SK-N-SH (cell line): ENCODE results near the gene NT5DC2. TPM values are rescaled to one million over a fixed set of nuclear protein-coding genes. Genes with fewer than 3 reads are reported as not detected.

Experiments
- CTCF ChIA-PET: fragments of 300-600, 350-600 bp; formaldehyde crosslinking; extraction: SDS; loops from one replicate; lab custom pipeline; 2021; lab: Yijun Ruan, JAX
- POLR2A ChIA-PET: fragments of 350-600 bp; sonication (Branson Sonifier 250); formaldehyde crosslinking; extraction: SDS; loops from one replicate; lab custom pipeline; 2020; ENCODE audit warnings: antibody characterized with exemption, inconsistent platforms; lab: Yijun Ruan, JAX
- DNase-seq: peaks from one replicate; pipeline ENCODE4 v3.0.0; 2012
- H2AFZ ChIP-seq: fragments of 200-600 bp; sonication (generic); 2 replicates; pipeline ENCODE4 v1.8.1; 2016; ENCODE audit warnings: antibody characterized with exemption, mild to moderate bottlenecking, low read depth
- H3F3A ChIP-seq: fragments of 200-600 bp; sonication (generic); replicated peaks from 2 replicates; pipeline ENCODE3; 2016; ENCODE audit warnings: antibody characterized with exemption, mild to moderate bottlenecking; ENCODE audit not compliant: insufficient read depth
- H3K27ac ChIP-seq, 2 experiments: fragments of 200-500 bp in 1 of 2; fragments of 200-600 bp in 1 of 2; sonication (Bioruptor generic) in 1 of 2; sonication (generic), shearing (Covaris generic) in 1 of 2; 2 replicates each; pipeline versions ENCODE4 v1.5.1 to v1.6.1; 2014 to 2016; ENCODE audit warnings: low read depth in 2 of 2, inconsistent platforms in 1 of 2, low read length in 1 of 2, mild to moderate bottlenecking in 1 of 2, mixed read lengths in 1 of 2
- H3K27me3 ChIP-seq: fragments of 200-600 bp; sonication (generic), shearing (Covaris generic); 2 replicates; pipeline ENCODE4 v1.6.1; 2016; ENCODE audit warnings: mixed run types; ENCODE audit not compliant: insufficient read depth
- H3K36me3 ChIP-seq, 2 experiments: fragments of 200-500 bp in 1 of 2; fragments of 200-600 bp in 1 of 2; sonication (Bioruptor generic) in 1 of 2; sonication (generic) in 1 of 2; replicated peaks in 1 of 2; 2 replicates each; pipeline versions ENCODE3 to v1.5.1; 2014 to 2016; ENCODE audit warnings: low read length in 1 of 2, mild to moderate bottlenecking in 1 of 2; ENCODE audit not compliant: insufficient read depth in 2 of 2, control insufficient read depth in 1 of 2
- H3K4me1 ChIP-seq, 2 experiments: fragments of 200-500 bp in 1 of 2; fragments of 200-600 bp in 1 of 2; sonication (Bioruptor generic) in 1 of 2; sonication (generic), shearing (Covaris generic) in 1 of 2; 2 replicates each; pipeline versions ENCODE4 v1.5.1 to v1.6.1; 2014 to 2016; ENCODE audit warnings: low read depth in 1 of 2, low read length in 1 of 2, mixed run types in 1 of 2; ENCODE audit not compliant: insufficient read depth in 2 of 2, control insufficient read depth in 1 of 2
- H3K4me2 ChIP-seq: fragments of 200-600 bp; sonication (generic), shearing (Covaris generic); 2 replicates; pipeline ENCODE4 v1.6.1; 2017; ENCODE audit warnings: mixed run types
- H3K4me3 ChIP-seq, 2 experiments: fragments of 200-500 bp in 1 of 2; fragments of 200-600 bp in 1 of 2; sonication (Bioruptor generic) in 1 of 2; sonication (generic), shearing (Covaris generic) in 1 of 2; 2 replicates each; pipeline versions ENCODE4 v1.5.1 to v1.8.1; 2014 to 2016; ENCODE audit warnings: low read depth in 2 of 2, inconsistent platforms in 1 of 2, low read length in 1 of 2, mild to moderate bottlenecking in 1 of 2, mixed read lengths in 1 of 2, moderate library complexity in 1 of 2
- H3K79me2 ChIP-seq: fragments of 200-600 bp; sonication (generic); 2 replicates; pipeline ENCODE4 v1.8.1; 2017; ENCODE audit warnings: mild to moderate bottlenecking; ENCODE audit not compliant: insufficient read depth
- H3K9ac ChIP-seq: fragments of 200-600 bp; sonication (generic); 2 replicates; pipeline ENCODE4 v1.6.1; 2017; ENCODE audit warnings: mixed run types
- H3K9me2 ChIP-seq: fragments of 200-600 bp; sonication (generic); 2 replicates; pipeline ENCODE4 v1.6.1; 2017; ENCODE audit warnings: mixed run types
- H3K9me3 ChIP-seq: fragments of 200-600 bp; sonication (generic); 2 replicates; pipeline ENCODE4 v1.6.1; 2017; ENCODE audit warnings: mixed run types, mild to moderate bottlenecking, moderate library complexity
- H4K20me1 ChIP-seq: fragments of 200-600 bp; sonication (generic); 2 replicates; pipeline ENCODE4 v1.6.1; 2017; ENCODE audit warnings: mild to moderate bottlenecking, mixed run types; ENCODE audit not compliant: insufficient read depth
- CHD2 ChIP-seq: fragments of 150-350 bp; IDR thresholded peaks from 2 replicates; pipeline ENCODE4 v1.6.1; 2018; ENCODE audit warnings: low read length; ENCODE audit not compliant: partially characterized antibody
- POLR2AphosphoS5 ChIP-seq: IDR thresholded peaks from 2 replicates; pipeline ENCODE4 v1.6.1; 2012; ENCODE audit warnings: low read depth, low read length
- RCOR1 ChIP-seq: fragments of 150-350 bp; IDR thresholded peaks from 2 replicates; pipeline ENCODE4 v1.6.1; 2017; ENCODE audit warnings: antibody characterized with exemption, low read length
- RFX5 ChIP-seq: IDR thresholded peaks from 2 replicates; pipeline ENCODE4 v1.6.1; 2012; ENCODE audit warnings: mild to moderate bottlenecking, improper control_type of control experiment, low read length
- RXRA ChIP-seq: IDR thresholded peaks from 2 replicates; pipeline ENCODE4 v1.4.0; 2012; ENCODE audit warnings: low read depth, mild to moderate bottlenecking, borderline replicate concordance
- TAF1 ChIP-seq: IDR thresholded peaks from 2 replicates; pipeline ENCODE4 v1.6.1; 2012; ENCODE audit warnings: low read depth, mild to moderate bottlenecking, low read length, moderate library complexity, borderline replicate concordance
- TCF12 ChIP-seq: IDR thresholded peaks from 2 replicates; pipeline ENCODE4 v1.4.0; 2012
- TEAD4 ChIP-seq: IDR thresholded peaks from 2 replicates; pipeline ENCODE4 v1.4.0; 2012; ENCODE audit warnings: mild to moderate bottlenecking, borderline replicate concordance; ENCODE audit not compliant: insufficient read depth
- WGBS: methylation state at CpG from one replicate; pipeline ENCODE4 v1.1.6; 2017; ENCODE audit warnings: low lambda C conversion rate; 5-methylcytosine and 5-hydroxymethylcytosine counted together
- polyA plus RNA-seq, 3 experiments: library from polyadenylated mRNA; depleted of rRNA; stranded (reverse); fragments of >200 nt; gene quantifications; 2 replicates each; pipeline ENCODE4 v1.2.3, GENCODE V29; 2012
- TF ChIP-seq, protein P1 (sequence below): fragments of 200-600 bp; sonication (generic); IDR thresholded peaks from 2 replicates; pipeline ENCODE4 v1.6.1; 2017; ENCODE audit warnings: antibody characterized with exemption, mild to moderate bottlenecking, moderate library complexity
- TF ChIP-seq, protein P2 (sequence below): IDR thresholded peaks from 2 replicates; pipeline ENCODE4 v1.4.0; 2012; ENCODE audit warnings: low read depth, borderline replicate concordance

Gene NT5DC2
- polyA plus RNA-seq, 1 of the 3 experiments (the other 2 are of a cell fraction), result 113 TPM

- CTCF ChIA-PET, result interaction anchor here (0.9 kb wide), 1 partner anchor 85 kb away, joined by 3 read pairs; no protein-coding TSS in a partner anchor
- Histone ChIP-seq H3K9me3 (no peaks in the 10 kb centered on the region), H3K4me2 (no peak overlapping the region), H3K79me2 (no peaks in the 10 kb centered on the region), H3K4me3 (no peak overlapping the region), H3K27ac (no peak overlapping the region; a peak in 2 of 4 replicates), H3K9ac (no peak overlapping the region), H3K4me1 (peaks cover 7 to 8% of the 10 kb centered on the region in 2 experiments; a peak in 2 of 4 replicates), H4K20me1 (0 out of 2 replicates have a peak, but pooled peaks cover 4% of the 10 kb centered on the region), H3K9me2 (no peaks in the 10 kb centered on the region), H3F3A (peaks cover 7% of the 10 kb centered on the region), H3K27me3 (no peaks in the 10 kb centered on the region), H3K36me3 (peaks cover 61 to 79% of the 10 kb centered on the region in 2 experiments), H2AFZ (no peak overlapping the region)
- POLR2A ChIA-PET, result interaction anchor here (0.7 kb wide), 1 partner anchor 77 kb away, joined by 3 read pairs; no protein-coding TSS in a partner anchor
- no peak for DNase-seq
- 93% methylated on average over 9 of the region's 9 CpGs for WGBS
- TF ChIP-seq, protein P1, sequence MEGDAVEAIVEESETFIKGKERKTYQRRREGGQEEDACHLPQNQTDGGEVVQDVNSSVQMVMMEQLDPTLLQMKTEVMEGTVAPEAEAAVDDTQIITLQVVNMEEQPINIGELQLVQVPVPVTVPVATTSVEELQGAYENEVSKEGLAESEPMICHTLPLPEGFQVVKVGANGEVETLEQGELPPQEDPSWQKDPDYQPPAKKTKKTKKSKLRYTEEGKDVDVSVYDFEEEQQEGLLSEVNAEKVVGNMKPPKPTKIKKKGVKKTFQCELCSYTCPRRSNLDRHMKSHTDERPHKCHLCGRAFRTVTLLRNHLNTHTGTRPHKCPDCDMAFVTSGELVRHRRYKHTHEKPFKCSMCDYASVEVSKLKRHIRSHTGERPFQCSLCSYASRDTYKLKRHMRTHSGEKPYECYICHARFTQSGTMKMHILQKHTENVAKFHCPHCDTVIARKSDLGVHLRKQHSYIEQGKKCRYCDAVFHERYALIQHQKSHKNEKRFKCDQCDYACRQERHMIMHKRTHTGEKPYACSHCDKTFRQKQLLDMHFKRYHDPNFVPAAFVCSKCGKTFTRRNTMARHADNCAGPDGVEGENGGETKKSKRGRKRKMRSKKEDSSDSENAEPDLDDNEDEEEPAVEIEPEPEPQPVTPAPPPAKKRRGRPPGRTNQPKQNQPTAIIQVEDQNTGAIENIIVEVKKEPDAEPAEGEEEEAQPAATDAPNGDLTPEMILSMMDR, result no peak
- no peak for TF ChIP-seq POLR2AphosphoS5
- TF ChIP-seq RXRA, result no peak
- no peak for TF ChIP-seq RFX5
- TF ChIP-seq TEAD4, result no peak
- no peak for TF ChIP-seq TAF1
- no peak for TF ChIP-seq TCF12
- TF ChIP-seq RCOR1, result no peak
- TF ChIP-seq, protein P2, sequence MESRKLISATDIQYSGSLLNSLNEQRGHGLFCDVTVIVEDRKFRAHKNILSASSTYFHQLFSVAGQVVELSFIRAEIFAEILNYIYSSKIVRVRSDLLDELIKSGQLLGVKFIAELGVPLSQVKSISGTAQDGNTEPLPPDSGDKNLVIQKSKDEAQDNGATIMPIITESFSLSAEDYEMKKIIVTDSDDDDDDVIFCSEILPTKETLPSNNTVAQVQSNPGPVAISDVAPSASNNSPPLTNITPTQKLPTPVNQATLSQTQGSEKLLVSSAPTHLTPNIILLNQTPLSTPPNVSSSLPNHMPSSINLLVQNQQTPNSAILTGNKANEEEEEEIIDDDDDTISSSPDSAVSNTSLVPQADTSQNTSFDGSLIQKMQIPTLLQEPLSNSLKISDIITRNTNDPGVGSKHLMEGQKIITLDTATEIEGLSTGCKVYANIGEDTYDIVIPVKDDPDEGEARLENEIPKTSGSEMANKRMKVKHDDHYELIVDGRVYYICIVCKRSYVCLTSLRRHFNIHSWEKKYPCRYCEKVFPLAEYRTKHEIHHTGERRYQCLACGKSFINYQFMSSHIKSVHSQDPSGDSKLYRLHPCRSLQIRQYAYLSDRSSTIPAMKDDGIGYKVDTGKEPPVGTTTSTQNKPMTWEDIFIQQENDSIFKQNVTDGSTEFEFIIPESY, result no peak
These were observed 23.6 kb upstream of the NT5DC2 start for GRCh38 chr3:52557011-52557960.

- no peaks in the 10 kb centered on the region for H3K79me2 ChIP-seq
- H3K27ac ChIP-seq, result peak overlapping the region; percentile 6 to 53; a peak in 3 of 4 replicates
- peaks cover 57 to 81% of the 10 kb centered on the region in 2 experiments for H3K36me3 ChIP-seq
- H3K9me2 ChIP-seq, result no peaks in the 10 kb centered on the region
- 0 out of 2 replicates have a peak, but pooled peaks cover 4% of the 10 kb centered on the region for H4K20me1 ChIP-seq
- WGBS, result 100% methylated on average over 1 of the region's 1 CpG
- no peaks in the 10 kb centered on the region for H3F3A ChIP-seq
- no peak overlapping the region for H2AFZ ChIP-seq
- H3K9ac ChIP-seq, result no peak overlapping the region
- no peaks in the 10 kb centered on the region for H3K27me3 ChIP-seq
- H3K4me2 ChIP-seq, result no peak overlapping the region
- H3K4me3 ChIP-seq, result no peak overlapping the region
- no peak for DNase-seq
- ChIA-PET POLR2A (no interaction called here), CTCF (interaction anchor here (0.8 to 1.6 kb wide), 5 partner anchors 9 to 108 kb away, joined by 3 to 4 read pairs (median 3); no protein-coding TSS in a partner anchor)
- no peak for TF ChIP-seq POLR2AphosphoS5
- no peak for TF ChIP-seq CHD2
- no peaks in the 10 kb centered on the region for H3K9me3 ChIP-seq
- H3K4me1 ChIP-seq, result peaks cover 0 to 7% of the 10 kb centered on the region in 2 experiments; a peak in 2 of 4 replicates
These were observed 21.4 kb upstream of the NT5DC2 start for GRCh38 chr3:52555056-52555455.
